ENCODE results near the gene GRID1. TPM values are rescaled to one million over a fixed set of nuclear protein-coding genes. Genes with fewer than 3 reads are reported as not detected.
"Not testable (repeated sequence)": the region's sequence is repeated elsewhere in the genome, so short reads cannot be mapped to it uniquely, and the experiment has no call there.

GRID1 gene
- total and polyA plus RNA-seq, 7 experiments from 2014 or later = not detected

GRCh38 chr10:86034710-86035109 lies 331.9 kb downstream of the GRID1 start:
- CTCF ChIA-PET = no interaction called here
- no peaks in the 10 kb centered on the region for H3K27me3 ChIP-seq (ENCODE audit: control insufficient read depth in 2 of 2, insufficient read depth in 2 of 2, low read length in 2 of 2)
- ATAC-seq (no peak), DNase-seq (no peak)
- H3K9me3 ChIP-seq (ENCODE audit: control insufficient read depth in 2 of 3, low read length in 3 of 3) = no peaks in the 10 kb centered on the region
- H3K36me3 ChIP-seq (ENCODE audit: control insufficient read depth in 2 of 3, insufficient read depth in 3 of 3, low read length in 3 of 3) = no peaks in the 10 kb centered on the region
- H3K4me3 ChIP-seq (ENCODE audit: low read length) = no peak overlapping the region
- H3K4me1 Mint-ChIP-seq = no peaks in the 10 kb centered on the region
- POLR2A ChIA-PET = no interaction called here
- peaks cover 0 to 6% (median 0%) of the 10 kb centered on the region in 11 donors for H3K9me3 Mint-ChIP-seq
- no peak overlapping the region for H3K27ac Mint-ChIP-seq
- H3K27ac ChIP-seq (ENCODE audit: low read depth, low read length) = no peak overlapping the region
- H3K4me1 ChIP-seq (ENCODE audit: control insufficient read depth in 2 of 2, insufficient read depth in 2 of 2, low read length in 2 of 2) = no peaks in the 10 kb centered on the region
- no peaks in the 10 kb centered on the region for H3K36me3 Mint-ChIP-seq
- H3K4me3 Mint-ChIP-seq = no peak overlapping the region
- intact Hi-C loops (cut with micrococcal nuclease) = no loop called here
- H3K27me3 Mint-ChIP-seq = peaks cover 0 to 5% (median 4%) of the 10 kb centered on the region in 5 donors

GRCh38 chr10:86033581-86033980 lies 333.0 kb downstream of the GRID1 start:
- Histone ChIP-seq H3K27me3 (ENCODE audit: control insufficient read depth in 2 of 2, insufficient read depth in 2 of 2, low read length in 2 of 2) (no peaks in the 10 kb centered on the region), H3K4me1 (ENCODE audit: control insufficient read depth in 2 of 2, insufficient read depth in 2 of 2, low read length in 2 of 2) (no peaks in the 10 kb centered on the region), H3K4me3 (ENCODE audit: low read length) (no peak overlapping the region), H3K36me3 (ENCODE audit: control insufficient read depth in 2 of 3, insufficient read depth in 3 of 3, low read length in 3 of 3) (no peaks in the 10 kb centered on the region), H3K27ac (ENCODE audit: low read depth, low read length) (no peak overlapping the region), H3K9me3 (ENCODE audit: control insufficient read depth in 2 of 3, low read length in 3 of 3) (no peaks in the 10 kb centered on the region)
- no peaks in the 10 kb centered on the region for H3K4me1 Mint-ChIP-seq
- intact Hi-C loops (cut with micrococcal nuclease) = no loop called here
- H3K9me3 Mint-ChIP-seq = peaks cover 0 to 6% (median 0%) of the 10 kb centered on the region in 11 donors
- no peak overlapping the region for H3K27ac Mint-ChIP-seq
- no peak overlapping the region for H3K4me3 Mint-ChIP-seq
- no peak for DNase-seq
- H3K36me3 Mint-ChIP-seq = no peaks in the 10 kb centered on the region
- ChIA-PET POLR2A (no interaction called here), CTCF (no interaction called here)
- peaks cover 0 to 11% (median 4%) of the 10 kb centered on the region in 5 donors for H3K27me3 Mint-ChIP-seq
- no peak for ATAC-seq

GRCh38 chr10:86032087-86032486 lies 334.5 kb downstream of the GRID1 start:
- H3K4me1 ChIP-seq (ENCODE audit: control insufficient read depth in 2 of 2, insufficient read depth in 2 of 2, low read length in 2 of 2); H3K36me3 ChIP-seq (ENCODE audit: control insufficient read depth in 2 of 3, insufficient read depth in 3 of 3, low read length in 3 of 3); H3K4me1 Mint-ChIP-seq; H3K9me3 Mint-ChIP-seq; POLR2A ChIA-PET; H3K36me3 Mint-ChIP-seq; H3K4me3 ChIP-seq (ENCODE audit: low read length); ATAC-seq; intact Hi-C loops (cut with micrococcal nuclease); H3K27ac ChIP-seq (ENCODE audit: low read depth, low read length); DNase-seq; CTCF ChIA-PET; H3K9me3 ChIP-seq (ENCODE audit: control insufficient read depth in 2 of 3, low read length in 3 of 3); H3K4me3 Mint-ChIP-seq; H3K27me3 ChIP-seq (ENCODE audit: control insufficient read depth in 2 of 2, insufficient read depth in 2 of 2, low read length in 2 of 2): not testable (repeated sequence)
- Mint-ChIP-seq H3K27ac (peak overlapping the region in 1 of 9 donors; percentile 20), H3K27me3 (peaks cover 0 to 14% (median 5%) of the 10 kb centered on the region in 5 donors)

GRCh38 chr10:86030312-86030711 lies 336.3 kb downstream of the GRID1 start:
- CTCF ChIA-PET = no interaction called here
- ATAC-seq (no peak), DNase-seq (no peak)
- Mint-ChIP-seq H3K27ac (no peak overlapping the region), H3K4me3 (no peak overlapping the region), H3K27me3 (peaks cover 0 to 14% (median 5%) of the 10 kb centered on the region in 5 donors), H3K36me3 (no peaks in the 10 kb centered on the region), H3K9me3 (peaks cover 0 to 6% (median 0%) of the 10 kb centered on the region in 11 donors), H3K4me1 (no peaks in the 10 kb centered on the region)
- H3K4me1 ChIP-seq (ENCODE audit: control insufficient read depth in 2 of 2, insufficient read depth in 2 of 2, low read length in 2 of 2) = no peaks in the 10 kb centered on the region
- no peaks in the 10 kb centered on the region for H3K36me3 ChIP-seq (ENCODE audit: control insufficient read depth in 2 of 3, insufficient read depth in 3 of 3, low read length in 3 of 3)
- H3K27ac ChIP-seq (ENCODE audit: low read depth, low read length) = no peak overlapping the region
- POLR2A ChIA-PET = no interaction called here
- intact Hi-C loops (cut with micrococcal nuclease) = no loop called here
- no peaks in the 10 kb centered on the region for H3K9me3 ChIP-seq (ENCODE audit: control insufficient read depth in 2 of 3, low read length in 3 of 3)
- H3K27me3 ChIP-seq (ENCODE audit: control insufficient read depth in 2 of 2, insufficient read depth in 2 of 2, low read length in 2 of 2) = no peaks in the 10 kb centered on the region
- no peak overlapping the region for H3K4me3 ChIP-seq (ENCODE audit: low read length)

GRCh38 chr10:86027346-86027745 lies 339.2 kb downstream of the GRID1 start:
- no peak overlapping the region for H3K27ac Mint-ChIP-seq
- Histone ChIP-seq H3K9me3 (ENCODE audit: control insufficient read depth in 2 of 3, low read length in 3 of 3) (no peaks in the 10 kb centered on the region), H3K27ac (ENCODE audit: low read depth, low read length) (no peak overlapping the region), H3K4me3 (ENCODE audit: low read length) (no peak overlapping the region), H3K4me1 (ENCODE audit: control insufficient read depth in 2 of 2, insufficient read depth in 2 of 2, low read length in 2 of 2) (no peaks in the 10 kb centered on the region), H3K36me3 (ENCODE audit: control insufficient read depth in 2 of 3, insufficient read depth in 3 of 3, low read length in 3 of 3) (no peaks in the 10 kb centered on the region), H3K27me3 (ENCODE audit: control insufficient read depth in 2 of 2, insufficient read depth in 2 of 2, low read length in 2 of 2) (no peaks in the 10 kb centered on the region)
- no peak overlapping the region for H3K4me3 Mint-ChIP-seq
- DNase-seq (no peak), ATAC-seq (no peak)
- no peaks in the 10 kb centered on the region for H3K36me3 Mint-ChIP-seq
- H3K4me1 Mint-ChIP-seq = peaks cover 0 to 2% (median 0%) of the 10 kb centered on the region in 7 donors
- intact Hi-C loops (cut with micrococcal nuclease) = no loop called here
- H3K9me3 Mint-ChIP-seq = peaks cover 0 to 6% (median 0%) of the 10 kb centered on the region in 11 donors
- peaks cover 0 to 14% (median 5%) of the 10 kb centered on the region in 5 donors for H3K27me3 Mint-ChIP-seq
- ChIA-PET CTCF (interaction anchor here (0.8 kb wide), 1 partner anchor 200 kb away, joined by 3 read pairs; no protein-coding TSS in a partner anchor), POLR2A (no interaction called here)

- ChIA-PET POLR2A (no interaction called here), CTCF (no interaction called here)
- Mint-ChIP-seq H3K27ac (no peak overlapping the region), H3K4me1 (peaks cover 0 to 2% (median 0%) of the 10 kb centered on the region in 7 donors), H3K36me3 (no peaks in the 10 kb centered on the region), H3K27me3 (peaks cover 0 to 14% (median 5%) of the 10 kb centered on the region in 5 donors), H3K4me3 (no peak overlapping the region), H3K9me3 (peaks cover 0 to 5% (median 0%) of the 10 kb centered on the region in 11 donors)
- H3K4me1 ChIP-seq (ENCODE audit: control insufficient read depth in 2 of 2, insufficient read depth in 2 of 2, low read length in 2 of 2) = no peaks in the 10 kb centered on the region
- no peak for DNase-seq
- H3K4me3 ChIP-seq (ENCODE audit: low read length) = no peak overlapping the region
- no peak overlapping the region for H3K27ac ChIP-seq (ENCODE audit: low read depth, low read length)
- H3K36me3 ChIP-seq (ENCODE audit: control insufficient read depth in 2 of 3, insufficient read depth in 3 of 3, low read length in 3 of 3) = no peaks in the 10 kb centered on the region
- no peaks in the 10 kb centered on the region for H3K9me3 ChIP-seq (ENCODE audit: control insufficient read depth in 2 of 3, low read length in 3 of 3)
- intact Hi-C loops (cut with micrococcal nuclease) = no loop called here
- H3K27me3 ChIP-seq (ENCODE audit: control insufficient read depth in 2 of 2, insufficient read depth in 2 of 2, low read length in 2 of 2) = no peaks in the 10 kb centered on the region
- no peak for ATAC-seq
These were observed 341.1 kb downstream of the GRID1 start for GRCh38 chr10:86025509-86025908.

- no peak overlapping the region for H3K4me3 ChIP-seq (ENCODE audit: low read length)
- ATAC-seq (no peak), DNase-seq (no peak)
- ChIA-PET CTCF (no interaction called here), POLR2A (no interaction called here)
- no peak overlapping the region for H3K27ac ChIP-seq (ENCODE audit: low read depth, low read length)
- H3K36me3 Mint-ChIP-seq = no peaks in the 10 kb centered on the region
- peaks cover 0 to 10% (median 5%) of the 10 kb centered on the region in 5 donors for H3K27me3 Mint-ChIP-seq
- H3K4me3 Mint-ChIP-seq = no peak overlapping the region
- H3K36me3 ChIP-seq (ENCODE audit: control insufficient read depth in 2 of 3, insufficient read depth in 3 of 3, low read length in 3 of 3) = no peaks in the 10 kb centered on the region
- H3K27me3 ChIP-seq (ENCODE audit: control insufficient read depth in 2 of 2, insufficient read depth in 2 of 2, low read length in 2 of 2) = no peaks in the 10 kb centered on the region
- H3K9me3 Mint-ChIP-seq = no peaks in the 10 kb centered on the region
- H3K9me3 ChIP-seq (ENCODE audit: control insufficient read depth in 2 of 3, low read length in 3 of 3) = no peaks in the 10 kb centered on the region
- intact Hi-C loops (cut with micrococcal nuclease) = no loop called here
- peaks cover 0 to 2% (median 0%) of the 10 kb centered on the region in 7 donors for H3K4me1 Mint-ChIP-seq
- H3K27ac Mint-ChIP-seq = no peak overlapping the region
- H3K4me1 ChIP-seq (ENCODE audit: control insufficient read depth in 2 of 2, insufficient read depth in 2 of 2, low read length in 2 of 2) = no peaks in the 10 kb centered on the region
These were observed 342.1 kb downstream of the GRID1 start for GRCh38 chr10:86024281-86025041.
